Omental fat pad (tissue), 4 donors: ENCODE data around the gene ARAP3. TPM values are rescaled to one million over a fixed set of nuclear protein-coding genes. Genes with fewer than 3 reads are reported as not detected.

Experiments
- ATAC-seq: fragments of 150-250 bp; one replicate; pipeline ENCODE4 v1.9.1; 2016; ENCODE audit warnings: mild to moderate bottlenecking, moderate library complexity; ENCODE audit not compliant: low FRiP score
- DNase-seq: peaks from one replicate; pipeline ENCODE4 v3.0.0-alpha.2; 2019; ENCODE audit warnings: low spot score
- CTCF ChIP-seq, 3 donors: fragments of 450-650 bp; IDR thresholded peaks; one replicate each; pipeline ENCODE4 v1.5.1; 2016 to 2017; ENCODE audit warnings: antibody characterized with exemption in 3 of 3, mild to moderate bottlenecking in 3 of 3, moderate library complexity in 2 of 3
- total RNA-seq, 4 donors: library from RNA; depleted of rRNA; stranded (reverse); fragments of >200 nt; gene quantifications; one replicate each; pipeline ENCODE4 v1.1.0, GENCODE V29; 2016

ARAP3 gene
- total RNA-seq, 4 donors from 2014 or later, result 2.6 to 36.1 (median 9.1) TPM

DNA sequence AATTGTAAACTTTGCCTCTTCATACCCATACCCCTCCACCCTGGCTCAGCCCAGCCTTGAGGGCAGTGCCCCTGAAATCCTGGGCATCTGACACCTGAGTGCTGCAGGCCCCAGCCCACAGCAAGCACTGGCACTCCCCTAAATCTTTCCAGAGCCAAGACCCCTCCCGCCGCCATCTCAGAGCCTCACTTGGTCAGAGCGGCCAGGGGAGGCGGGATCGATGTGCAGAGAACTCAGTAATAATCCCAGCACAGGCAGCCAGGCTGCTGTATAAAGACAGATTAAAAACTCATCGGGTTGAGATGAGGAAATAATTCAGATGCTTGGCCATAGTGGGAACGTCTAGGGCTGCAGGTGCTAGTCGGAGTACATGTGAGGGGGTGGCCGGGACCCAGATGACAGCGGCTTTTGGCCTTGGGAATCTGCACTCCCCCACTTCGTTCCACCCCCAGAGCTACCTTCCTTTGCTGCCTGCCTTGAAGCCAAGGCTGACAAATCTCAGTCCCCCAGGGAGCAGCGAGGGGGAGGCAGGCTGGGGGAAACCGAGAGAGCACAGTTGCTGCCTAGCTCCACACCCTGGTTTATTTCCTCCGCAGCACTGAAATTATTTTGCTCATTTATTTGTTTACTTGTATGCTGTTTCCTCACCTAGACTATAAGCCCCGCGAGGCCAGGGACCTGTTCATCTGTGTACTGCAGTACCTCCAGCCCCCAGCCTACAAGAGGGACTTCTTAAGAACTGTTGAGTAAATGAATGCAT, 19.5 kb upstream of the ARAP3 start:
- DNase-seq (no peak), ATAC-seq (no peak)
- TF ChIP-seq CTCF (IDR thresholded peaks at IDR 0.05), result no peak

GRCh38 chr5:141697586-141697985, 15.6 kb upstream of the ARAP3 start:
- no peak for DNase-seq
- no peak for TF ChIP-seq CTCF (IDR thresholded peaks at IDR 0.05)
- ATAC-seq, result no peak

- TF ChIP-seq CTCF (IDR thresholded peaks at IDR 0.05), result no peak
- DNase-seq, result no peak
- ATAC-seq, result no peak
Observed at GRCh38 chr5:141696431-141696830, 14.4 kb upstream of the ARAP3 start.

DNA sequence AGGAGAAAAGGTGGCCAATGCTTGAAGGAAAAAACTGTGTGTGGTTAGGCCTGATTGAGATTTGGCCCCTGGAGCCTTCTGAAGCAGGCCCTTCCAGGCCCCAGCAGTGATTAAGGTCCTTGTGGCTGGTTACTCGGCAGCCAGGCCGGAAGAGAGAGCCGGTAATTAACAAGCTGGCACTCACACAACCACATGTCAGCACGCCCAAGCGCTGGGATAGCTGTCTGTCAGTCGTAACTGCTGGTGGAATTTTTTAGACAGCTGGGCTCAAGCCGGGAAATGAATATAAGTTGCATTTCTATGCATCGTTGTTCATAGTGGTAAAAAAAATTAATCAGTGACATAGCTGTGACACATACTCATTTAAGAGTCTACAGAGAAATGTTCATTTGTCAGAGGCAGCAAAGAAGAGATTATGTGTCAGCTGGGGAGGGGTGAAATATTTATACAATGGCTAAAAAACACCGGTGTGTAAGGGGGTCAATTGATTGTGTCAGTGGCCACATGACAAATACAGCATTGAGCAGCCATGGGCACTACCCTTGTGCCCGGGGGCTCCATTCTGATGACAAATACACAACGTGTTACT, 13.7 kb upstream of the ARAP3 start:
- TF ChIP-seq CTCF (IDR thresholded peaks at IDR 0.05), result no peak
- no peak for ATAC-seq

GRCh38 chr5:141694479-141694878, 12.4 kb upstream of the ARAP3 start:
- DNase-seq (no peak), ATAC-seq (no peak)
- no peak for TF ChIP-seq CTCF (IDR thresholded peaks at IDR 0.05)

More for the DNA sequence above, 13.7 kb upstream of the ARAP3 start:
- no peak for DNase-seq

DNA sequence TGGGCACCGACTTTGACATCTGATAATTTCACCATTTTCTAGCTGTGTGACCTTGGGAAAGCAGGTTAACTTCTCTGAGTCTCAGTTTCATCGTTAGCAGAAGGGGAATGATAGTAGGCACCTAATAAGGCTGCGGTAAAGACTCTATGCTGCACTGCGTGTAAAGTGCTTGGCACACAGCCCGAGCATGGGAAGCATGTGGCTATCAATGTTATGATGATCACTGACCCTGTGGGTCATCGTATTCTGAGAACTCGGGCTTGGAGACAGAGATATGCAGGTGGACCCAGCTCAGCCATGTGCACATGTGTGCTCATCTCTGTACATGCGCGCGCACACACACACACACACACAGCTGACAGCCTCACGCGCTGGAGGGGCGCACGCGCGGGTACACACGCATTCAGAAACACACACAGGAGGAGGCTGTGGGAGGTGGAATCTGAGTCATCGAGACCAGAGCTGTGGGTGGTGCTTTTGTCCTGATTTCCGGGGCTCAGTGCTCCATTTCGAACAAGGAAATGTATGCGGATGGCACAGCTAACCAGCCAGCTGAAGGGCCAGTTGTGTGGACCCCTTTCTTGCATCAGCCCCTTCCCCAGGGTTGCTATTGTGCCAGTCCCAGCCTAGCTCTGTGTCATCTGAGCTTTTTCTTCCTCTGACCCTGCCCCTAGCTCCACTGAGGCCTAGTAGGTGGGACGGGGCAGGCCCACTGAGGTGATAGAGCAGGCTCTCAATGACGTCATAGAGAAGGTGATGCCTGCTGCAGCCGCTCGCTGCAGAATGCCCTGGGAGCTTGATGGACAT, 11.1 kb upstream of the ARAP3 start:
- TF ChIP-seq CTCF (IDR thresholded peaks at IDR 0.05), result no peak
- ATAC-seq (no peak), DNase-seq (no peak)
